Cardiac muscle cell (in vitro differentiated cells and primary cell): ENCODE results near the gene RAP1GAP. TPM values are rescaled to one million over a fixed set of nuclear protein-coding genes. Genes with fewer than 3 reads are reported as not detected.
"Not testable (repeated sequence)": the region's sequence is repeated elsewhere in the genome, so short reads cannot be mapped to it uniquely, and the experiment has no call there.

Source experiments
- DNase-seq, 2 donors: peaks; one replicate each; pipeline versions ENCODE4 v3.0.0 to v3.0.0-alpha.2; 2010 to 2017; ENCODE audit warnings: low read depth in 1 of 2, low spot score in 1 of 2
- H3K27ac ChIP-seq: fragments of 200-600 bp; sonication (generic); 2 replicates; pipeline ENCODE4 v1.5.1; 2016
- H3K27me3 ChIP-seq: fragments of 200-600 bp; sonication (generic); 2 replicates; pipeline ENCODE4 v1.6.0; 2016; ENCODE audit warnings: control low read depth
- H3K36me3 ChIP-seq: fragments of 200-600 bp; sonication (generic); 2 replicates; pipeline ENCODE4 v1.5.1; 2016; ENCODE audit warnings: control low read depth
- H3K4me1 ChIP-seq: fragments of 200-600 bp; sonication (generic); 2 replicates; pipeline ENCODE4 v1.8.1; 2017; ENCODE audit warnings: low read depth, mild to moderate bottlenecking, mixed run types
- H3K4me3 ChIP-seq: fragments of 200-600 bp; sonication (generic); 2 replicates; pipeline ENCODE4 v1.5.1; 2016; ENCODE audit warnings: mild to moderate bottlenecking
- H3K9me3 ChIP-seq: fragments of 200-600 bp; sonication (generic); 2 replicates; pipeline ENCODE4 v1.5.1; 2017; ENCODE audit warnings: low read depth, mild to moderate bottlenecking, control low read depth
- polyA plus RNA-seq: library from polyadenylated mRNA; unstranded; fragments of >200 nt; fragmentation: Nextera tagmentation; extraction: Ambion mirVana; gene quantifications from 2 replicates; pipeline ENCODE4 v1.2.1, GENCODE V29; 2016
- total RNA-seq: library from RNA; depleted of rRNA; stranded (reverse); fragments of >200 nt; gene quantifications from 2 replicates; pipeline ENCODE4 v1.2.3, GENCODE V29; 2016
- TF ChIP-seq, protein P1 (sequence below): IDR thresholded peaks from 2 replicates; pipeline ENCODE4 v1.5.1; 2012; ENCODE audit warnings: low read depth, mild to moderate bottlenecking, low read length

RAP1GAP gene
- total and polyA plus RNA-seq, 2 experiments from 2014 or later = 5.8 to 7.4 TPM

DNA sequence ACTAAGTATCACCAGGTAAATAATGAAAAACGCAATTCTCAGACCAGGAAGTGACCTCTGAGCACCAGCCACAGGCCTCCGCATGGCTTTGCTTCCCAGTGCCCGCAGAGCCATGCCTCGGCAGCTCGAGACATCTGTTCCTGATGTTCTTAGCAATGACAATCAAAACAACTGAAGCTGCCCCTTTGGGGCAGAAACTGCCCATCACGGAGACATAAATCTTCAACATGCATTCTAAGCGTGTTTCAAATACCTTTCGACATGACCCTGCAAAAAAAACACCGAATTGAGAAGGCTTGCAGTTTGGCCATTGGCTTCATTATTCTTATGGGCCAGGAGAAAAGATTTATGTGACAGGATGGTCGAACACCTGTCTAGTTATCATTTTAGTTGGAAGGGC, 5.8 kb upstream of the RAP1GAP start:
- Histone ChIP-seq H3K9me3 (no peaks in the 10 kb centered on the region), H3K27ac (no peak overlapping the region), H3K4me3 (no peak overlapping the region), H3K4me1 (no peaks in the 10 kb centered on the region), H3K27me3 (no peaks in the 10 kb centered on the region), H3K36me3 (no peaks in the 10 kb centered on the region)
- TF ChIP-seq, protein P1, sequence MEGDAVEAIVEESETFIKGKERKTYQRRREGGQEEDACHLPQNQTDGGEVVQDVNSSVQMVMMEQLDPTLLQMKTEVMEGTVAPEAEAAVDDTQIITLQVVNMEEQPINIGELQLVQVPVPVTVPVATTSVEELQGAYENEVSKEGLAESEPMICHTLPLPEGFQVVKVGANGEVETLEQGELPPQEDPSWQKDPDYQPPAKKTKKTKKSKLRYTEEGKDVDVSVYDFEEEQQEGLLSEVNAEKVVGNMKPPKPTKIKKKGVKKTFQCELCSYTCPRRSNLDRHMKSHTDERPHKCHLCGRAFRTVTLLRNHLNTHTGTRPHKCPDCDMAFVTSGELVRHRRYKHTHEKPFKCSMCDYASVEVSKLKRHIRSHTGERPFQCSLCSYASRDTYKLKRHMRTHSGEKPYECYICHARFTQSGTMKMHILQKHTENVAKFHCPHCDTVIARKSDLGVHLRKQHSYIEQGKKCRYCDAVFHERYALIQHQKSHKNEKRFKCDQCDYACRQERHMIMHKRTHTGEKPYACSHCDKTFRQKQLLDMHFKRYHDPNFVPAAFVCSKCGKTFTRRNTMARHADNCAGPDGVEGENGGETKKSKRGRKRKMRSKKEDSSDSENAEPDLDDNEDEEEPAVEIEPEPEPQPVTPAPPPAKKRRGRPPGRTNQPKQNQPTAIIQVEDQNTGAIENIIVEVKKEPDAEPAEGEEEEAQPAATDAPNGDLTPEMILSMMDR = no peak
- no peak for DNase-seq

DNA sequence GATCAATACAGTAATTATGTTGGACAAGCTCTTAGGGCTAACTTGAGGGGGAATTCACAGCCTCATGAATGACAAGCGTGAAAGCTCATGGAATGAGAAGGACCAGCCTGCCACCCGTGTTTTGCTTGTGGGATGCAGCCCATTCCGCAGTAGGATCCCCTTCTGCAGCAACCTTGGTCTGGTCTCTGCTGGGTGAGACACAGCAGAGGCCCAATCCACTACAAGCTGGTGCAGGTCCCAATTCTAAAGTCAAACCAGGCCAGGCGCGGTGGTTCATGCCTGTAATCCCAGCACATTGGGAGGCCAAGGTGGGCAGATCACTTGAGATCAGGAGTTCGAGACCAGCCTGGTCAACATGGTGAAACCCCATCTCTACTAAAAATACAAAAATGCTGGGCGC, 4.7 kb upstream of the RAP1GAP start:
- DNase-seq, H3K4me1 ChIP-seq, H3K27ac ChIP-seq, H3K4me3 ChIP-seq, H3K9me3 ChIP-seq, H3K27me3 ChIP-seq, H3K36me3 ChIP-seq: not testable (repeated sequence)

DNA sequence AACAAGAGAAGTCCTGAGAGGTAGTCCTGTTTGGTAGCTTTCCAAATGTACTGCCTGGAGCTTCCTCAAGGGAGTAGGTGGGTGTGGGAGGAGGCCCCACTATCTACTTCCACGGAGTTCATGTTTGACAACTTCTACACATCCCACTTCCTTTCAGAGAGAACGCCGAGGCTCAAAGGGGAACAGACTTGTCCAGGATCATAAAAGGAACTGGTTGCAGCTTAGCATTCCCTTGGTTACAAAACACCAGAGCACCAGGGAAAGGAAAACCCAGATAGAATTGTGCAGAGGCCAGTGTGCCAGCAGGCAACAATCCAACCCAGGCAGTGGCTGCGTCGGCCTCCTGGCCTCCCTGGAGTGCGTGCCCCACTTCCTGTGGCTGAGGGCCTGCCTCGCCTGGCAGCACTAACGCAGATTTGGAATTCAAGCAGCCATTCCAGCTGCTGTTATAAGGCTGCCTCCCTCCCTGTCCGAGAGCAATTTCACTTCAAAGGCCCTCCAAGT, 4.2 kb upstream of the RAP1GAP start:
- DNase-seq = peak in 1 of 2 donors; percentile 97
- Histone ChIP-seq H3K27ac (no peak overlapping the region), H3K4me1 (peaks cover 3% of the 10 kb centered on the region)

DNA sequence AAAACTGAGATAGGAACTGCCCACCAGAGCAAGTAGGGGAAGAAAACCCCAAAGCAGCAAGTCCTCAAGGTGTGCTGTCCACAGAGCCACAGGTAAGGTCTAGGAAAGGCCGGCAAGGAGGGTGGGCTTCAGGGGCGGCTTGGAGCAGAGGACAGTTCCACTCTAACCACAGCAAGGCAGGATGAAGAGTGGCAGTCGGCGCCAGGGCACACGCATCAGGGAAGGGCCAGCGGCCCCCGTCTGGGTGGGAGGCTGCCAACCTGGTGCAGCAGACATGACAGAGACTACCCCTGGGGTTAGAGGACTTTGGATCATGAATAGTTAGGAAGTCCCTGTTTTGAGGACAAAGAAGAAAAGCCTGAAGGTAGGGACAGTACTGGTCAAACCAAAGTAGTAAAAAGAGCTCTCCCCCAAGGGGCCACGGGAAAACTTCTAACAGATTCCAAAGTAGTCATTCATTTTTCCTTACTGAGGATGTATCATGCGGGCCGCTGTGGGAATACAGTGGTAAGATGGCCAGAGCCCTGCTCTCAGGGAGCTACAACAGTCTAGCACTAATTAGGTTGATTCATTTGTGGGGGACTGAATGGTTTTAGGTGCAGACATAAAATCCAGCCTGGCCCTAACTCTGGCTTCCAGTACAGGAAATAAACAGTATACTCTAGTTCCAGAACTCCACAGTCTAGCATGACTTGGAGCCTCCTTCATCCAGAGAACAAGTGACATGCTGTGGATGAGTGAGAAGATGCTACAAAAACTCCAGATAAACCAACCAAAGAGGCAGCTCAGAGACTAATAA, 3.5 kb upstream of the RAP1GAP start:
- DNase-seq = no peak
- Histone ChIP-seq H3K4me1 (peaks cover 3% of the 10 kb centered on the region), H3K36me3 (no peaks in the 10 kb centered on the region), H3K9me3 (no peaks in the 10 kb centered on the region), H3K27me3 (peaks cover 19% of the 10 kb centered on the region), H3K4me3 (no peak overlapping the region), H3K27ac (no peak overlapping the region)
- TF ChIP-seq, protein P1 = no peak

More for the DNA sequence above, 4.2 kb upstream of the RAP1GAP start:
- Histone ChIP-seq H3K9me3 (no peaks in the 10 kb centered on the region), H3K27me3 (peaks cover 15% of the 10 kb centered on the region), H3K36me3 (no peaks in the 10 kb centered on the region), H3K4me3 (no peak overlapping the region)
- TF ChIP-seq, protein P1 = no peak

DNA sequence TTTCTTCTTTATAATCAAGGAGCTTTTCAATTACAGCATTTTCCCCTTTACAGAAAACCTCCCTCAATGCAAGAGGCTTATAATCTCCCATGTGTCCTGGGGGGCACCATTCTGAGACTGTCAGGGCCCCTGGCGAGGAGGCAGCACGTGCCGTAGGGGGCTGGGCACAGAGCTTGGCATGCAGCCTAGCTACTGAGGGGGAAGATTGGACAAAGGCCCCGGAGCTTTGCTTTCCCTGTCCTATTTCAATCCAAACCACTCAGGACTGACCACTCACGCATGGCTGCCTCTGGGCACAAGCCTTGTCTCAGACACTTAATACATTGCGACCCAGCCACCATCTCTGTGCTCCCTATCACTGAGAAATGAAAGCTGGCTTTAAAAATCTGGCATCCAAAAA, 2.8 kb upstream of the RAP1GAP start:
- no peak overlapping the region for H3K4me3 ChIP-seq
- H3K9me3 ChIP-seq = no peaks in the 10 kb centered on the region
- peaks cover 3% of the 10 kb centered on the region for H3K4me1 ChIP-seq
- no peak for DNase-seq
- H3K36me3 ChIP-seq = no peaks in the 10 kb centered on the region
- no peak overlapping the region for H3K27ac ChIP-seq
- TF ChIP-seq, protein P1 = no peak
- H3K27me3 ChIP-seq = peaks cover 19% of the 10 kb centered on the region
